HEK293 (cell line): ENCODE measurements around the gene AKR1C1.
"Not testable (repeated sequence)": the region's sequence is repeated elsewhere in the genome, so short reads cannot be mapped to it uniquely, and the experiment has no call there.

Experiments used
- KLF16 ChIP-seq: fragments of 450-650 bp; formaldehyde crosslinking; IDR thresholded peaks from 2 replicates; pipeline ENCODE4 v1.5.1; 2017; ENCODE audit warnings: missing biosample characterization, missing genetic modification characterization
- ZNF175 ChIP-seq: fragments of 450-650 bp; formaldehyde crosslinking; IDR thresholded peaks from 2 replicates; pipeline ENCODE4 v1.5.1; 2016; ENCODE audit warnings: missing biosample characterization, missing genetic modification characterization
- ZNF24 ChIP-seq: fragments of 450-650 bp; formaldehyde crosslinking; IDR thresholded peaks from 2 replicates; pipeline ENCODE4 v1.5.1; 2016; ENCODE audit warnings: missing biosample characterization, missing genetic modification characterization
- ZNF248 ChIP-seq: fragments of 450-650 bp; formaldehyde crosslinking; IDR thresholded peaks from 2 replicates; pipeline ENCODE4 v1.5.1; 2017; ENCODE audit warnings: missing biosample characterization, missing genetic modification characterization
- ZNF350 ChIP-seq: fragments of 450-650 bp; formaldehyde crosslinking; IDR thresholded peaks from 2 replicates; pipeline ENCODE4 v1.5.0; 2017; ENCODE audit warnings: missing biosample characterization, mild to moderate bottlenecking, missing genetic modification characterization
- ZNF707 ChIP-seq: fragments of 450-650 bp; formaldehyde crosslinking; IDR thresholded peaks from 2 replicates; pipeline ENCODE4 v1.5.1; 2016; ENCODE audit warnings: missing biosample characterization, missing genetic modification characterization
- TF ChIP-seq, protein P1 (sequence below): fragments of 450-650 bp; formaldehyde crosslinking; IDR thresholded peaks from 2 replicates; pipeline ENCODE4 v1.5.1; 2016; ENCODE audit warnings: missing biosample characterization, missing genetic modification characterization

DNA sequence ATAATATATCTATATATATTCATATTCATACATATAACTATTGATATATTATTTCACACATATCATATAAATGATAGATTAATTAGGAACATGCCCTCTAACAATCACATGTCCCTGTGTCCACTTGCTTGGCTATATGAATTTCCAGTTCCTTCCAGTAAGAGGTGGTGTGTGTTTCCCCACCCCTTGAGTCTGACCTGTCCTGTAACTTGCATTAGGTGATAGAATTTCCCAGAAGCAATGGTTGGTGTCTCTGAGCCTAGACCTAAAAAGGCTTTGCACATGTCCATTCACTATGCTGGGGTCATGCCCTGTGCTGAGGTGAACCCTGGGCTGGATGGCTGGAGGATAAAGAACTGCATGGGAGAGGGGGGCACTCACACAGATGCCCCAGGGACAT, 31.0 kb downstream of the AKR1C1 start:
- not testable (repeated sequence) for TF ChIP-seq KLF16; ZNF248 (tag by site-specific recombination); ZNF175 (tag by site-specific recombination); ZNF707; ZNF24 (tag by site-specific recombination); ZNF350 (tag by site-specific recombination)
- TF ChIP-seq, protein P1, sequence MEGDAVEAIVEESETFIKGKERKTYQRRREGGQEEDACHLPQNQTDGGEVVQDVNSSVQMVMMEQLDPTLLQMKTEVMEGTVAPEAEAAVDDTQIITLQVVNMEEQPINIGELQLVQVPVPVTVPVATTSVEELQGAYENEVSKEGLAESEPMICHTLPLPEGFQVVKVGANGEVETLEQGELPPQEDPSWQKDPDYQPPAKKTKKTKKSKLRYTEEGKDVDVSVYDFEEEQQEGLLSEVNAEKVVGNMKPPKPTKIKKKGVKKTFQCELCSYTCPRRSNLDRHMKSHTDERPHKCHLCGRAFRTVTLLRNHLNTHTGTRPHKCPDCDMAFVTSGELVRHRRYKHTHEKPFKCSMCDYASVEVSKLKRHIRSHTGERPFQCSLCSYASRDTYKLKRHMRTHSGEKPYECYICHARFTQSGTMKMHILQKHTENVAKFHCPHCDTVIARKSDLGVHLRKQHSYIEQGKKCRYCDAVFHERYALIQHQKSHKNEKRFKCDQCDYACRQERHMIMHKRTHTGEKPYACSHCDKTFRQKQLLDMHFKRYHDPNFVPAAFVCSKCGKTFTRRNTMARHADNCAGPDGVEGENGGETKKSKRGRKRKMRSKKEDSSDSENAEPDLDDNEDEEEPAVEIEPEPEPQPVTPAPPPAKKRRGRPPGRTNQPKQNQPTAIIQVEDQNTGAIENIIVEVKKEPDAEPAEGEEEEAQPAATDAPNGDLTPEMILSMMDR (tag by site-specific recombination): not testable (repeated sequence)
